Heart right ventricle (tissue), 16 donors: Measurements from ENCODE around the gene ECT2. TPM values are rescaled to one million over a fixed set of nuclear protein-coding genes. Genes with fewer than 3 reads are reported as not detected.

ENCODE experiments used
- ATAC-seq, 8 donors: fragments of 200-7000 bp; cut with Tn5 transposase; one replicate each; pipeline ENCODE4 v1.9.1; 2020; ENCODE audit warnings: mild to moderate bottlenecking in 8 of 8, moderate library complexity in 8 of 8, moderate number of reproducible peaks in 1 of 8
- DNase-seq, 2 donors: peaks; one replicate each; pipeline ENCODE4 v3.0.0-alpha.2; 2020
- H3K27ac ChIP-seq, 10 donors: fragments of 200-600 bp; sonication (generic) in 2 of 10; one replicate each; pipeline versions ENCODE4 v1.5.0 to v1.8.0; 2020 to 2022; ENCODE audit warnings: mild to moderate bottlenecking in 3 of 10
- H3K27me3 ChIP-seq, 7 donors: fragments of 200-600 bp; one replicate each; pipeline ENCODE4 v1.8.0; 2021 to 2022; ENCODE audit warnings: mild to moderate bottlenecking in 2 of 7
- H3K36me3 ChIP-seq, 9 donors: fragments of 200-600 bp; sonication (generic) in 1 of 9; one replicate each; pipeline versions ENCODE4 v1.5.0 to v1.8.0; 2020 to 2022; ENCODE audit warnings: mild to moderate bottlenecking in 2 of 9
- H3K4me1 ChIP-seq, 9 donors: fragments of 200-600 bp; sonication (generic) in 1 of 9; one replicate each; pipeline versions ENCODE4 v1.5.0 to v1.8.0; 2020 to 2022; ENCODE audit warnings: mild to moderate bottlenecking in 4 of 9
- H3K4me3 ChIP-seq, 10 donors: fragments of 200-600 bp; sonication (generic) in 2 of 10; one replicate each; pipeline versions ENCODE4 v1.5.0 to v1.8.0; 2020 to 2022; ENCODE audit warnings: mild to moderate bottlenecking in 7 of 10, moderate library complexity in 2 of 10
- H3K9me3 ChIP-seq, 11 donors: fragments of 200-600 bp in 10 of 11; sonication (generic) in 2 of 11; one replicate each; pipeline versions ENCODE4 v1.5.0 to v1.8.0; 2013 to 2022; ENCODE audit warnings: mild to moderate bottlenecking in 2 of 11, control low read depth in 1 of 11, moderate library complexity in 1 of 11
- CTCF ChIP-seq, 9 donors: fragments of 200-600 bp; sonication (generic) in 2 of 9; IDR thresholded peaks; one replicate each; pipeline versions ENCODE4 v1.5.0 to v1.8.0; 2021 to 2022; ENCODE audit warnings: antibody characterized with exemption in 9 of 9, mild to moderate bottlenecking in 5 of 9, moderate library complexity in 1 of 9
- WGBS, 2 donors: extraction: QIAGEN DNeasy Blood & Tissue Kit; methylation state at CpG; one replicate each; pipeline ENCODE4 v1.1.7; 2013; ENCODE audit warnings: inconsistent platforms in 1 of 2; 5-methylcytosine and 5-hydroxymethylcytosine counted together
- intact Hi-C, 10 donors: fragments of 100-400 bp; cut with DNase I; formaldehyde crosslinking; loops; one replicate each; pipeline versions ENCODE4 v1.11.1 to v1.14.2; 2022
- polyA plus RNA-seq, 2 donors: library from polyadenylated mRNA; stranded (reverse); fragments of 200-250 nt; gene quantifications; one replicate each; pipeline ENCODE4 v1.2.3, GENCODE V29; 2013
- total RNA-seq, 10 donors: library from RNA; stranded (reverse); fragmentation: NEBNext Ultra II Directional in 3 of 10; extraction: Animal tissue kit (Norgen Biotek cat#: 25700) in 3 of 10; gene quantifications; one replicate each; pipeline versions ENCODE4 v1.2.1 to v1.2.4, GENCODE V29; 2021 to 2023
- donor health status: Arrhythmogenic right ventricular cardiomyopathy.
- donor health status: ischemic (EF 13 %, LVEDD 7.1; RV severe dilation, severe dysfunction).
- donor health status: healthy with polysubstance abuse.
- donor health status: DM: no; HTN: yes; CAD: no.
- donor health status: DM: no; HTN: no; CAD: no.
- donor health status: ischemic (EF 25% LVEDD 6.9; RV normal size, moderate dysfunction).
- donor health status: ischemic (EF 25% LVEDD 5.7; RV mildly dilated, moderate dysfunction).
- donor health status: healthy.
- donor health status: DM: yes; HTN: yes; CAD: no.
- donor health status: Ischemic cardiomyopathy.
- donor health status: ischemic (EF 35%, LVEDD 5.7; RV mildly dilated, moderate dysfunction).
- donor health status: nonischemic (EF 11% LVEDD 7.7; RV severe dilation, severe dysfunction).
- donor health status: DM: yes; HTN: yes; CAD: no.
- donor health status: PGD.
- donor health status: ischemic (EF 29% LVEDD 5.4; RV normal size, mild dysfunction).
- donor health status: nonischemic (EF 23%, LVEDD 6.1; RV moderate dilation, normal function).

The ECT2 gene
- total and polyA plus RNA-seq, 12 donors = 2.0 to 8.0 (median 5.3) TPM

GRCh38 chr3:172868582-172869200 lies 118.2 kb downstream of the ECT2 start:
- Histone ChIP-seq H3K4me3 (no peak overlapping the region), H3K27ac (no peak overlapping the region), H3K36me3 (no peaks in the 10 kb centered on the region), H3K4me1 (peaks cover 0 to 20% (median 13%) of the 10 kb centered on the region in 9 donors), H3K27me3 (no peaks in the 10 kb centered on the region), H3K9me3 (no peaks in the 10 kb centered on the region)
- intact Hi-C loops = no loop called here
- TF ChIP-seq CTCF (IDR thresholded peaks at IDR 0.05) = no peak
- no peak for DNase-seq
- WGBS, 2 donors = 97 to 98% methylated on average over 2 of the region's 2 CpGs
- no peak for ATAC-seq

DNA sequence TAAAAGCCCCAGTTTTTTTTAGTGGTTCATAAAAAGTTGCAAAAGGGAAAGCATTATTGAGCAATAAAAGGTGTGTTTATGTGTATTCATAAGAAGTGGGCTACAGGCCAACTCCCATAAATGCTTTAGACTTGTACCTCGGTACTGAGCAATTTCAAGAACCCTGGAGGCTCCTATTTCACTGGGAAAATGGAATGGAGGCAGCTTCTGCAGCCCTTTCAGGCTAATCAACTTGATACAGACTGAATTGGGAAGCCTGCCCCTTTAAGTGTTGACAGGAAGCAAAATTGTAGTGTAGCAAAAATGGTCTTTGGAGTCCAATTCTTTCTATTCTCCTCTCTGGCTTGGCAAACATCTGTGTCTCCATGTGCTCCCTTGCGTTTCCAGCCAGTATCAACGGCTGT lies 118.8 kb downstream of the ECT2 start:
- Histone ChIP-seq H3K4me3 (no peak overlapping the region), H3K36me3 (no peaks in the 10 kb centered on the region), H3K27me3 (no peaks in the 10 kb centered on the region), H3K4me1 (peaks cover 0 to 20% (median 13%) of the 10 kb centered on the region in 9 donors), H3K9me3 (no peaks in the 10 kb centered on the region), H3K27ac (no peak overlapping the region)
- TF ChIP-seq CTCF (IDR thresholded peaks at IDR 0.05) = no peak
- intact Hi-C loops = no loop called here
- WGBS, 2 donors = 35 to 42% methylated on average over 3 of the region's 3 CpGs
- DNase-seq = no peak
- ATAC-seq = peak in 3 of 8 donors; percentile 9 to 51 (median 43)

- TF ChIP-seq CTCF (IDR thresholded peaks at IDR 0.05) = no peak
- ATAC-seq = peak in 2 of 8 donors; percentile 27 to 31
- no peak for DNase-seq
Observed at GRCh38 chr3:172869784-172870518, 119.4 kb downstream of the ECT2 start.

More at GRCh38 chr3:172869784-172870518, 119.4 kb downstream of the ECT2 start:
- Histone ChIP-seq H3K4me3 (no peak overlapping the region), H3K36me3 (no peaks in the 10 kb centered on the region), H3K27ac (no peak overlapping the region), H3K9me3 (no peaks in the 10 kb centered on the region), H3K4me1 (peaks cover 0 to 20% (median 13%) of the 10 kb centered on the region in 9 donors), H3K27me3 (no peaks in the 10 kb centered on the region)
- intact Hi-C loops = no loop called here
- WGBS, 2 donors = 52 to 74% methylated on average over 3 of the region's 3 CpGs

Other genes starting within 250 kb of the ECT2 start
- gene TNFSF10, start 227.3 kb upstream of the ECT2 start, total RNA-seq = 10 to 100 TPM in 9 of 10 donors, 1 to 10 TPM in 1; 4.7 to 51.5 (median 18.9) TPM
- 10 to 100 TPM; 17.2 to 17.9 TPM for gene TNFSF10, start 227.3 kb upstream of the ECT2 start, polyA plus RNA-seq
- gene NCEH1, start 39.7 kb upstream of the ECT2 start, total RNA-seq = 10 to 100 TPM; 40.8 to 66.4 (median 51.8) TPM
- 10 to 100 TPM in 1 of 2 donors, 1 to 10 TPM in 1; 8.7 to 12.7 TPM for gene NCEH1, start 39.7 kb upstream of the ECT2 start, polyA plus RNA-seq